ENCODE measurements around the gene SORCS2. TPM values are rescaled to one million over a fixed set of nuclear protein-coding genes. Genes with fewer than 3 reads are reported as not detected.

SORCS2 gene
- polyA plus RNA-seq, 1 of the 3 experiments (the other 2 are of a cell fraction) = 1.6 TPM

DNA sequence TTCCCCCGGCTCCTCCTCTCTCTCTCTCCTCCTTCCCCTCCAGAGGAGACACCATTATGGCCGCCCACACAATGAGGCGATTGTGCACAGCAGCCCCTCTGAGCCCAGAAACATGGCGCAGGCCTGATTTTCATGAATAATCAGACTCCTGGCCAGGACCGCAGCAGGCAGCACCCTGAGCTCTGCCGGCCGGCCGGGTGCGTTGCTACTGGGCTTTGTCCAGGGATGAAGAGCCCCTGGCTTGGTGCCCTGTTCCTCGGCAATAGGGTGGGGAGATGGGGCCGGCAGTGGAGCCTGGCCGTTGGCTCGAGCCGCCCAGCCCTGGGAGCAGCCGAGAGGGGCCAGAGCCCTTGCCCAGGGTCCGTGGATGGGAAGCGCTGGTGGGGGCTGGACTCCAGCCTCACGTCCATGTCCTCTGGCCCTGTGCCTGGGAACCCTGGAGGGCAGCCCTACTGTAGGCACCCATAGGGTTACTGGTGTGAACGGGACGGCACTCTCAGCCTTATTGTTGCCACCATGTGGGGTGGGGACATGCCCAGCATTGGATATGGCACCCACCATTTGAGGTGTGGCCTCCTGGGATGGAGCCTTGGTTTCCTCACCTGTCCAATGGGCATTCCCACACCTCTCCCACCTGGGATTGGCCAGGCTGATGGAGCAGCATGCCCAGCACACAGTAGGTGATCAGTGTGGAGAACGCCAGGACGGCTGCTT, 103.0 kb downstream of the SORCS2 start:
- Histone ChIP-seq H3K4me2 (no peak overlapping the region), H3K9me3 (no peaks in the 10 kb centered on the region), H3K9me2 (no peaks in the 10 kb centered on the region), H3F3A (replicated peaks; ENCODE audit: insufficient read depth) (no peaks in the 10 kb centered on the region), H3K27ac (ENCODE audit: low read depth in 2 of 2, low read length in 1 of 2) (no peak overlapping the region), H2AFZ (ENCODE audit: low read depth) (no peak overlapping the region), H3K4me1 (ENCODE audit: control insufficient read depth in 1 of 2, insufficient read depth in 2 of 2, low read depth in 1 of 2, low read length in 1 of 2) (no peaks in the 10 kb centered on the region; a peak in 1 of 4 replicates), H3K79me2 (ENCODE audit: insufficient read depth) (no peaks in the 10 kb centered on the region), H3K36me3 (replicated peaks in 1 of 2; ENCODE audit: control insufficient read depth in 1 of 2, insufficient read depth in 2 of 2, low read length in 1 of 2) (no peaks in the 10 kb centered on the region), H3K27me3 (ENCODE audit: insufficient read depth) (no peaks in the 10 kb centered on the region), H4K20me1 (ENCODE audit: insufficient read depth) (no peaks in the 10 kb centered on the region), H3K9ac (no peak overlapping the region), H3K4me3 (ENCODE audit: low read depth in 2 of 2, low read length in 1 of 2) (no peak overlapping the region)
- ChIA-PET POLR2A (no interaction called here), CTCF (interaction anchor here (0.9 to 11.9 kb wide), 36 partner anchors 10 to 252 kb away, joined by 3 to 301 read pairs (median 5); partner anchors contain the start of genes SORCS2 and TADA2B)
- peak; percentile 46 for DNase-seq
- TF ChIP-seq ELF1 (IDR thresholded peaks at IDR 0.05) = no peak
- no peak for TF ChIP-seq NRF1 (IDR thresholded peaks at IDR 0.05; ENCODE audit: low read depth, low read length)
- TF ChIP-seq, protein P1, sequence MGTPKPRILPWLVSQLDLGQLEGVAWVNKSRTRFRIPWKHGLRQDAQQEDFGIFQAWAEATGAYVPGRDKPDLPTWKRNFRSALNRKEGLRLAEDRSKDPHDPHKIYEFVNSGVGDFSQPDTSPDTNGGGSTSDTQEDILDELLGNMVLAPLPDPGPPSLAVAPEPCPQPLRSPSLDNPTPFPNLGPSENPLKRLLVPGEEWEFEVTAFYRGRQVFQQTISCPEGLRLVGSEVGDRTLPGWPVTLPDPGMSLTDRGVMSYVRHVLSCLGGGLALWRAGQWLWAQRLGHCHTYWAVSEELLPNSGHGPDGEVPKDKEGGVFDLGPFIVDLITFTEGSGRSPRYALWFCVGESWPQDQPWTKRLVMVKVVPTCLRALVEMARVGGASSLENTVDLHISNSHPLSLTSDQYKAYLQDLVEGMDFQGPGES (IDR thresholded peaks at IDR 0.05; ENCODE audit: low read depth, low read length) = no peak
- TF ChIP-seq, protein P2, sequence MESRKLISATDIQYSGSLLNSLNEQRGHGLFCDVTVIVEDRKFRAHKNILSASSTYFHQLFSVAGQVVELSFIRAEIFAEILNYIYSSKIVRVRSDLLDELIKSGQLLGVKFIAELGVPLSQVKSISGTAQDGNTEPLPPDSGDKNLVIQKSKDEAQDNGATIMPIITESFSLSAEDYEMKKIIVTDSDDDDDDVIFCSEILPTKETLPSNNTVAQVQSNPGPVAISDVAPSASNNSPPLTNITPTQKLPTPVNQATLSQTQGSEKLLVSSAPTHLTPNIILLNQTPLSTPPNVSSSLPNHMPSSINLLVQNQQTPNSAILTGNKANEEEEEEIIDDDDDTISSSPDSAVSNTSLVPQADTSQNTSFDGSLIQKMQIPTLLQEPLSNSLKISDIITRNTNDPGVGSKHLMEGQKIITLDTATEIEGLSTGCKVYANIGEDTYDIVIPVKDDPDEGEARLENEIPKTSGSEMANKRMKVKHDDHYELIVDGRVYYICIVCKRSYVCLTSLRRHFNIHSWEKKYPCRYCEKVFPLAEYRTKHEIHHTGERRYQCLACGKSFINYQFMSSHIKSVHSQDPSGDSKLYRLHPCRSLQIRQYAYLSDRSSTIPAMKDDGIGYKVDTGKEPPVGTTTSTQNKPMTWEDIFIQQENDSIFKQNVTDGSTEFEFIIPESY (IDR thresholded peaks at IDR 0.05; ENCODE audit: borderline replicate concordance, low read depth) = no peak
- TF ChIP-seq, protein P3, sequence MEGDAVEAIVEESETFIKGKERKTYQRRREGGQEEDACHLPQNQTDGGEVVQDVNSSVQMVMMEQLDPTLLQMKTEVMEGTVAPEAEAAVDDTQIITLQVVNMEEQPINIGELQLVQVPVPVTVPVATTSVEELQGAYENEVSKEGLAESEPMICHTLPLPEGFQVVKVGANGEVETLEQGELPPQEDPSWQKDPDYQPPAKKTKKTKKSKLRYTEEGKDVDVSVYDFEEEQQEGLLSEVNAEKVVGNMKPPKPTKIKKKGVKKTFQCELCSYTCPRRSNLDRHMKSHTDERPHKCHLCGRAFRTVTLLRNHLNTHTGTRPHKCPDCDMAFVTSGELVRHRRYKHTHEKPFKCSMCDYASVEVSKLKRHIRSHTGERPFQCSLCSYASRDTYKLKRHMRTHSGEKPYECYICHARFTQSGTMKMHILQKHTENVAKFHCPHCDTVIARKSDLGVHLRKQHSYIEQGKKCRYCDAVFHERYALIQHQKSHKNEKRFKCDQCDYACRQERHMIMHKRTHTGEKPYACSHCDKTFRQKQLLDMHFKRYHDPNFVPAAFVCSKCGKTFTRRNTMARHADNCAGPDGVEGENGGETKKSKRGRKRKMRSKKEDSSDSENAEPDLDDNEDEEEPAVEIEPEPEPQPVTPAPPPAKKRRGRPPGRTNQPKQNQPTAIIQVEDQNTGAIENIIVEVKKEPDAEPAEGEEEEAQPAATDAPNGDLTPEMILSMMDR (IDR thresholded peaks at IDR 0.05) = no peak
- TF ChIP-seq FOXM1 (IDR thresholded peaks at IDR 0.05; ENCODE audit: low read depth) = no peak
- WGBS (ENCODE audit: low lambda C conversion rate) = 43% methylated on average over 13 of the region's 22 CpGs

DNA sequence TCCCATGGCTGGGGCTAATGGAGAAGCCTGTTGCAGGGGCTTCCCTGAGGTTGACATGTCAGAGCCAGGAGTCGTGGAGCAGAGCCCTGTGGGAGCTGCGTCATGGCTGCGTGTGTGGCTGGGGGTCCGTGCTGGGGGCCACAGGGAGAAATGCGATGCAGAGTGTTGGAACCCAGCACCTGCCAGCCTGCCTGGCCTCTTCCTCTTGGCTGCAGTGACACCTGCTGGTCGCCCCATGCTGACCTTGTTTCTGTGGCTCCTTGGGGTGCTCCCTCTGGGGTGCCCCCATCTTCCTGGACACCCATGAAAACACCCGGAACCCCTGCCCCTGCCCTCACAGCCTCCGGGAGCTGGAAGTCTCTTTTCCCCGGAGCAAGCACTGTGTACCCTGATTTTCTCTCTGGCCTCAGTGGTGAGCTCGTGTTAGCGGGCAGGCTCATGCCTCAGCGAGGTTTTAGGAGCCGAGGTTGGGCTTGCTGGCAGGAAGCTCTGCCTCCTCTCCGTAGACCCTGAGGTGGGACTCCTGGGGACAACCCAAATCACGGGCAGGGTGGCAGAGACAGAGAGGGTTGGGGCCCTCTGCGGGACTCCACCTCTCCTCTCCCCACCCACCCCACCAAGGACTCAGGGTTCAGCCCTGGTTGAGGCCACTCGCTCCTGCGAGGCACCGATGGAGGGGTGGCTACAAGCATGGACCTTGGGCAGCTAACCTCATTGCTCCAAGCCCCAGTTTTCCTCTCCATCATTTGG, 103.7 kb downstream of the SORCS2 start:
- H3K4me2 ChIP-seq = no peak overlapping the region
- no peak overlapping the region for H3K4me3 ChIP-seq (ENCODE audit: low read depth in 2 of 2, low read length in 1 of 2)
- H3K9ac ChIP-seq = no peak overlapping the region
- 39% methylated on average over 9 of the region's 19 CpGs for WGBS (ENCODE audit: low lambda C conversion rate)
- peak; percentile 82 for DNase-seq
- H2AFZ ChIP-seq (ENCODE audit: low read depth) = no peak overlapping the region
- H3K79me2 ChIP-seq (ENCODE audit: insufficient read depth) = no peaks in the 10 kb centered on the region
- no peaks in the 10 kb centered on the region for H3K9me3 ChIP-seq
- TF ChIP-seq SMC3 (IDR thresholded peaks at IDR 0.05; ENCODE audit: low read depth, low read length) = peak; percentile 91
- TF ChIP-seq, protein P4, sequence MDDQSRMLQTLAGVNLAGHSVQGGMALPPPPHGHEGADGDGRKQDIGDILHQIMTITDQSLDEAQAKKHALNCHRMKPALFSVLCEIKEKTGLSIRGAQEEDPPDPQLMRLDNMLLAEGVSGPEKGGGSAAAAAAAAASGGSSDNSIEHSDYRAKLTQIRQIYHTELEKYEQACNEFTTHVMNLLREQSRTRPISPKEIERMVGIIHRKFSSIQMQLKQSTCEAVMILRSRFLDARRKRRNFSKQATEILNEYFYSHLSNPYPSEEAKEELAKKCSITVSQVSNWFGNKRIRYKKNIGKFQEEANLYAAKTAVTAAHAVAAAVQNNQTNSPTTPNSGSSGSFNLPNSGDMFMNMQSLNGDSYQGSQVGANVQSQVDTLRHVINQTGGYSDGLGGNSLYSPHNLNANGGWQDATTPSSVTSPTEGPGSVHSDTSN (IDR thresholded peaks at IDR 0.05) = no peak
- peak; percentile 88 for TF ChIP-seq RAD21 (IDR thresholded peaks at IDR 0.05; ENCODE audit: low read length)
- TF ChIP-seq, protein P3 (IDR thresholded peaks at IDR 0.05) = peak; percentile 69
- no peaks in the 10 kb centered on the region for H4K20me1 ChIP-seq (ENCODE audit: insufficient read depth)
- no peaks in the 10 kb centered on the region for H3K27me3 ChIP-seq (ENCODE audit: insufficient read depth)
- H3K9me2 ChIP-seq = no peaks in the 10 kb centered on the region
- no peak overlapping the region for H3K27ac ChIP-seq (ENCODE audit: low read depth in 2 of 2, low read length in 1 of 2)
- no peaks in the 10 kb centered on the region for H3F3A ChIP-seq (replicated peaks; ENCODE audit: insufficient read depth)
- POLR2A ChIA-PET = no interaction called here
- H3K36me3 ChIP-seq (replicated peaks in 1 of 2; ENCODE audit: control insufficient read depth in 1 of 2, insufficient read depth in 2 of 2, low read length in 1 of 2) = no peaks in the 10 kb centered on the region
- no peaks in the 10 kb centered on the region; a peak in 1 of 4 replicates for H3K4me1 ChIP-seq (ENCODE audit: control insufficient read depth in 1 of 2, insufficient read depth in 2 of 2, low read depth in 1 of 2, low read length in 1 of 2)
- CTCF ChIA-PET = interaction anchor here (0.5 to 11.9 kb wide), 52 partner anchors 9 to 415 kb away, joined by 3 to 301 read pairs (median 4); partner anchors contain the start of genes SORCS2 and TADA2B

Data from SK-N-SH (cell line).